K562 (cell line): ENCODE data around the gene MAP1LC3B2. TPM values are rescaled to one million over a fixed set of nuclear protein-coding genes. Genes with fewer than 3 reads are reported as not detected.

ENCODE experiments used
- HSF4 ChIP-seq: fragments of 250-450 bp; sonication (Bioruptor Pico); IDR thresholded peaks from 2 replicates; pipeline ENCODE4 v2.1.2; 2022; ENCODE audit warnings: mild to moderate bottlenecking, moderate library complexity, borderline replicate concordance
- L3MBTL2 ChIP-seq: fragments of 450-650 bp; IDR thresholded peaks from 2 replicates; pipeline ENCODE4 v1.6.1; 2016; ENCODE audit warnings: mild to moderate bottlenecking, moderate library complexity
- MBD1 ChIP-seq: fragments of 250-450 bp; sonication (Bioruptor Pico); IDR thresholded peaks from 2 replicates; pipeline ENCODE4 v1.8.0; 2022; ENCODE audit warnings: inconsistent platforms
- MCM3 ChIP-seq: fragments of 450-650 bp; IDR thresholded peaks from 2 replicates; pipeline ENCODE4 v1.6.1; 2016
- NR2C2 ChIP-seq, 2 experiments: fragments of 200-800 bp in 1 of 2; sonication (Bioruptor generic) in 1 of 2; sonication (generic) in 1 of 2; formaldehyde crosslinking in 1 of 2; IDR thresholded peaks; 2 replicates each; pipeline versions ENCODE4 v1.6.1 to v1.8.0; 2016 to 2022; ENCODE audit warnings: mild to moderate bottlenecking in 1 of 2, missing compliant biosample characterization in 1 of 2, missing genetic modification characterization in 1 of 2, missing genetic modification reagents in 1 of 2
- ZNF584 ChIP-seq: fragments of 200-800 bp; sonication (Bioruptor generic); IDR thresholded peaks from 2 replicates; pipeline ENCODE4 v1.6.1; 2016; ENCODE audit warnings: low read depth, mild to moderate bottlenecking, missing genetic modification characterization, missing compliant biosample characterization
- polyA plus RNA-seq, 8 experiments: library from polyadenylated mRNA; depleted of rRNA in 4 of 8; stranded (reverse) in 5 of 8; unstranded in 3 of 8; fragments of >200 nt; fragmentation: Nextera tagmentation in 2 of 8; fragmentation: Illumina TruSeq in 1 of 8; extraction: Ambion mirVana in 2 of 8; extraction: Trizol in 1 of 8; gene quantifications; 2 replicates each; pipeline versions ENCODE4 v1.2.1 to v1.2.3, GENCODE V29; 2011 to 2014; ENCODE audit warnings: inconsistent platforms in 1 of 8, missing spikeins in 1 of 8
- total RNA-seq, 7 experiments: library from RNA; depleted of rRNA in 6 of 7; stranded (reverse); fragments of >200 nt in 6 of 7; fragmentation: Illumina TruSeq in 2 of 7; extraction: Trizol in 2 of 7; gene quantifications; 2 replicates each; pipeline versions ENCODE4 v1.2.1 to v1.2.3, GENCODE V29; 2011 to 2021; ENCODE audit warnings: low replicate concordance in 1 of 7
- TF ChIP-seq, protein P1 (sequence below): fragments of 200-600 bp; sonication (generic); IDR thresholded peaks from one replicate; pipeline ENCODE4 v1.6.1; 2012; ENCODE audit warnings: mild to moderate bottlenecking, low read depth, low read length, inconsistent platforms
- TF ChIP-seq, protein P2 (sequence below), 2 experiments: fragments of 150-350 bp in 1 of 2; IDR thresholded peaks; 2 replicates each; pipeline ENCODE4 v1.6.1; 2012 to 2016; ENCODE audit warnings: low read depth in 2 of 2, low read length in 2 of 2, mild to moderate bottlenecking in 1 of 2, moderate library complexity in 1 of 2

MAP1LC3B2 gene
- total and polyA plus RNA-seq, 9 of the 15 experiments (the other 6 are each of a cell fraction or from before 2014, with no cell fraction given) = 0.53 to 2.8 (median 0.76) TPM; not detected in 2

DNA sequence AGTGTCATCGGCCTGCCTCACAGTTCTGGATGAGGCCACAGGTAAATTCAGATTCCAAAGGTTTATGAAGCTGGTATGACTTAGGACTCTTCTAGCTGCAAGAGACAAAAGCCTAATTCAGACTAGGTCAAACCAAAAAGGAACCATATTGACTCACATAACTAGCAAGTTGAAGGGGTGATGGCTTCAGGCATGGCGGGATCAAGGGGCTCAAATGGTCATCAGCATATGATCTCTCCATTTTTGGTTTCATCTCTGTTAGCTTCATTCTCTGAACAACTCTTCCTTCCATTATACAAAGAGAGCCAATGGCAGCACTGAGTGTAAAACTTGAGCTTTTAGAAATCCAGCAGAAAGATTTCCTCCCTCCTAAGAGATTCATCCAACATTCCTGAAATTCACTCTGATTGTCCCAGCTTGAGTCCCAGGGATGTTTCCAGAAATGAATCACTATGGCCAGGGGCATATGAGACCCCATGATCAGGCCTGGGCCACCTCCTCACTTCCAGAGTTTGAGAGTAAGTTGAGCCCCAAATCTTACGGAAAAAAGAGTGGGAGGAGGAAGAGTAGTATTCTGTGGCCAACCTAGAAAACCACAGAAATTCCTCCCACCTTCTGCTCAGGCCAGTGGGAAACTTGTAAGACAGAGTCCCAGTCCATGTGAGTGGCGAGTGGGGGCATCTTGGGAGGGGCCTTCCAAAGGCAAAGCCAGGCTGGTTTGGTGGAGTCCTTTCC lies 2.0 kb upstream of the MAP1LC3B2 start (continued):
- TF ChIP-seq, protein P1, sequence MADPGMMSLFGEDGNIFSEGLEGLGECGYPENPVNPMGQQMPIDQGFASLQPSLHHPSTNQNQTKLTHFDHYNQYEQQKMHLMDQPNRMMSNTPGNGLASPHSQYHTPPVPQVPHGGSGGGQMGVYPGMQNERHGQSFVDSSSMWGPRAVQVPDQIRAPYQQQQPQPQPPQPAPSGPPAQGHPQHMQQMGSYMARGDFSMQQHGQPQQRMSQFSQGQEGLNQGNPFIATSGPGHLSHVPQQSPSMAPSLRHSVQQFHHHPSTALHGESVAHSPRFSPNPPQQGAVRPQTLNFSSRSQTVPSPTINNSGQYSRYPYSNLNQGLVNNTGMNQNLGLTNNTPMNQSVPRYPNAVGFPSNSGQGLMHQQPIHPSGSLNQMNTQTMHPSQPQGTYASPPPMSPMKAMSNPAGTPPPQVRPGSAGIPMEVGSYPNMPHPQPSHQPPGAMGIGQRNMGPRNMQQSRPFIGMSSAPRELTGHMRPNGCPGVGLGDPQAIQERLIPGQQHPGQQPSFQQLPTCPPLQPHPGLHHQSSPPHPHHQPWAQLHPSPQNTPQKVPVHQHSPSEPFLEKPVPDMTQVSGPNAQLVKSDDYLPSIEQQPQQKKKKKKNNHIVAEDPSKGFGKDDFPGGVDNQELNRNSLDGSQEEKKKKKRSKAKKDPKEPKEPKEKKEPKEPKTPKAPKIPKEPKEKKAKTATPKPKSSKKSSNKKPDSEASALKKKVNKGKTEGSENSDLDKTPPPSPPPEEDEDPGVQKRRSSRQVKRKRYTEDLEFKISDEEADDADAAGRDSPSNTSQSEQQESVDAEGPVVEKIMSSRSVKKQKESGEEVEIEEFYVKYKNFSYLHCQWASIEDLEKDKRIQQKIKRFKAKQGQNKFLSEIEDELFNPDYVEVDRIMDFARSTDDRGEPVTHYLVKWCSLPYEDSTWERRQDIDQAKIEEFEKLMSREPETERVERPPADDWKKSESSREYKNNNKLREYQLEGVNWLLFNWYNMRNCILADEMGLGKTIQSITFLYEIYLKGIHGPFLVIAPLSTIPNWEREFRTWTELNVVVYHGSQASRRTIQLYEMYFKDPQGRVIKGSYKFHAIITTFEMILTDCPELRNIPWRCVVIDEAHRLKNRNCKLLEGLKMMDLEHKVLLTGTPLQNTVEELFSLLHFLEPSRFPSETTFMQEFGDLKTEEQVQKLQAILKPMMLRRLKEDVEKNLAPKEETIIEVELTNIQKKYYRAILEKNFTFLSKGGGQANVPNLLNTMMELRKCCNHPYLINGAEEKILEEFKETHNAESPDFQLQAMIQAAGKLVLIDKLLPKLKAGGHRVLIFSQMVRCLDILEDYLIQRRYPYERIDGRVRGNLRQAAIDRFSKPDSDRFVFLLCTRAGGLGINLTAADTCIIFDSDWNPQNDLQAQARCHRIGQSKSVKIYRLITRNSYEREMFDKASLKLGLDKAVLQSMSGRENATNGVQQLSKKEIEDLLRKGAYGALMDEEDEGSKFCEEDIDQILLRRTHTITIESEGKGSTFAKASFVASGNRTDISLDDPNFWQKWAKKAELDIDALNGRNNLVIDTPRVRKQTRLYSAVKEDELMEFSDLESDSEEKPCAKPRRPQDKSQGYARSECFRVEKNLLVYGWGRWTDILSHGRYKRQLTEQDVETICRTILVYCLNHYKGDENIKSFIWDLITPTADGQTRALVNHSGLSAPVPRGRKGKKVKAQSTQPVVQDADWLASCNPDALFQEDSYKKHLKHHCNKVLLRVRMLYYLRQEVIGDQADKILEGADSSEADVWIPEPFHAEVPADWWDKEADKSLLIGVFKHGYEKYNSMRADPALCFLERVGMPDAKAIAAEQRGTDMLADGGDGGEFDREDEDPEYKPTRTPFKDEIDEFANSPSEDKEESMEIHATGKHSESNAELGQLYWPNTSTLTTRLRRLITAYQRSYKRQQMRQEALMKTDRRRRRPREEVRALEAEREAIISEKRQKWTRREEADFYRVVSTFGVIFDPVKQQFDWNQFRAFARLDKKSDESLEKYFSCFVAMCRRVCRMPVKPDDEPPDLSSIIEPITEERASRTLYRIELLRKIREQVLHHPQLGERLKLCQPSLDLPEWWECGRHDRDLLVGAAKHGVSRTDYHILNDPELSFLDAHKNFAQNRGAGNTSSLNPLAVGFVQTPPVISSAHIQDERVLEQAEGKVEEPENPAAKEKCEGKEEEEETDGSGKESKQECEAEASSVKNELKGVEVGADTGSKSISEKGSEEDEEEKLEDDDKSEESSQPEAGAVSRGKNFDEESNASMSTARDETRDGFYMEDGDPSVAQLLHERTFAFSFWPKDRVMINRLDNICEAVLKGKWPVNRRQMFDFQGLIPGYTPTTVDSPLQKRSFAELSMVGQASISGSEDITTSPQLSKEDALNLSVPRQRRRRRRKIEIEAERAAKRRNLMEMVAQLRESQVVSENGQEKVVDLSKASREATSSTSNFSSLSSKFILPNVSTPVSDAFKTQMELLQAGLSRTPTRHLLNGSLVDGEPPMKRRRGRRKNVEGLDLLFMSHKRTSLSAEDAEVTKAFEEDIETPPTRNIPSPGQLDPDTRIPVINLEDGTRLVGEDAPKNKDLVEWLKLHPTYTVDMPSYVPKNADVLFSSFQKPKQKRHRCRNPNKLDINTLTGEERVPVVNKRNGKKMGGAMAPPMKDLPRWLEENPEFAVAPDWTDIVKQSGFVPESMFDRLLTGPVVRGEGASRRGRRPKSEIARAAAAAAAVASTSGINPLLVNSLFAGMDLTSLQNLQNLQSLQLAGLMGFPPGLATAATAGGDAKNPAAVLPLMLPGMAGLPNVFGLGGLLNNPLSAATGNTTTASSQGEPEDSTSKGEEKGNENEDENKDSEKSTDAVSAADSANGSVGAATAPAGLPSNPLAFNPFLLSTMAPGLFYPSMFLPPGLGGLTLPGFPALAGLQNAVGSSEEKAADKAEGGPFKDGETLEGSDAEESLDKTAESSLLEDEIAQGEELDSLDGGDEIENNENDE = no peak
- TF ChIP-seq MCM3 = no peak
- TF ChIP-seq L3MBTL2 = peak; percentile 12; the same call in 1 of the 2 replicates
- TF ChIP-seq, protein P2, sequence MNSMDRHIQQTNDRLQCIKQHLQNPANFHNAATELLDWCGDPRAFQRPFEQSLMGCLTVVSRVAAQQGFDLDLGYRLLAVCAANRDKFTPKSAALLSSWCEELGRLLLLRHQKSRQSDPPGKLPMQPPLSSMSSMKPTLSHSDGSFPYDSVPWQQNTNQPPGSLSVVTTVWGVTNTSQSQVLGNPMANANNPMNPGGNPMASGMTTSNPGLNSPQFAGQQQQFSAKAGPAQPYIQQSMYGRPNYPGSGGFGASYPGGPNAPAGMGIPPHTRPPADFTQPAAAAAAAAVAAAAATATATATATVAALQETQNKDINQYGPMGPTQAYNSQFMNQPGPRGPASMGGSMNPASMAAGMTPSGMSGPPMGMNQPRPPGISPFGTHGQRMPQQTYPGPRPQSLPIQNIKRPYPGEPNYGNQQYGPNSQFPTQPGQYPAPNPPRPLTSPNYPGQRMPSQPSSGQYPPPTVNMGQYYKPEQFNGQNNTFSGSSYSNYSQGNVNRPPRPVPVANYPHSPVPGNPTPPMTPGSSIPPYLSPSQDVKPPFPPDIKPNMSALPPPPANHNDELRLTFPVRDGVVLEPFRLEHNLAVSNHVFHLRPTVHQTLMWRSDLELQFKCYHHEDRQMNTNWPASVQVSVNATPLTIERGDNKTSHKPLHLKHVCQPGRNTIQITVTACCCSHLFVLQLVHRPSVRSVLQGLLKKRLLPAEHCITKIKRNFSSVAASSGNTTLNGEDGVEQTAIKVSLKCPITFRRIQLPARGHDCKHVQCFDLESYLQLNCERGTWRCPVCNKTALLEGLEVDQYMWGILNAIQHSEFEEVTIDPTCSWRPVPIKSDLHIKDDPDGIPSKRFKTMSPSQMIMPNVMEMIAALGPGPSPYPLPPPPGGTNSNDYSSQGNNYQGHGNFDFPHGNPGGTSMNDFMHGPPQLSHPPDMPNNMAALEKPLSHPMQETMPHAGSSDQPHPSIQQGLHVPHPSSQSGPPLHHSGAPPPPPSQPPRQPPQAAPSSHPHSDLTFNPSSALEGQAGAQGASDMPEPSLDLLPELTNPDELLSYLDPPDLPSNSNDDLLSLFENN (IDR thresholded peaks at IDR 0.05; ENCODE audit: low read depth in 2 of 2, low read length in 2 of 2) = no peak
- no peak for TF ChIP-seq HSF4 (CRISPR knock-in tag)
- no peak for TF ChIP-seq NR2C2 (CRISPR knock-in tag; IDR thresholded peaks at IDR 0.05)
- TF ChIP-seq NR2C2 (tag; IDR thresholded peaks at IDR 0.05) = no peak
- no peak for TF ChIP-seq MBD1 (CRISPR knock-in tag)
- TF ChIP-seq ZNF584 (CRISPR knock-in tag) = 0 out of 2 replicates have a peak, but pooled peaks have one; percentile 7
